Left ventricle myocardium superior (tissue), 1 donor: ENCODE measurements around the gene SYNE2. TPM values are rescaled to one million over a fixed set of nuclear protein-coding genes. Genes with fewer than 3 reads are reported as not detected.
"Not testable (repeated sequence)": the region's sequence is repeated elsewhere in the genome, so short reads cannot be mapped to it uniquely, and the experiment has no call there.

ENCODE experiments used
- ATAC-seq: fragments of 200-7000 bp; cut with Tn5 transposase; one replicate; pipeline ENCODE4 v1.9.1; 2020; ENCODE audit warnings: mild to moderate bottlenecking, moderate library complexity
- DNase-seq: peaks from one replicate; pipeline ENCODE4 v3.0.0-alpha.2; 2020
- intact Hi-C: fragments of 100-400 bp; cut with micrococcal nuclease; formaldehyde crosslinking; loops from one replicate; pipeline ENCODE4 v1.11.0; 2022
- total RNA-seq: library from RNA; stranded (reverse); fragmentation: NEBNext Ultra II Directional; extraction: Animal tissue kit (Norgen Biotek cat#: 25700); gene quantifications from one replicate; pipeline ENCODE4 v1.2.1, GENCODE V29; 2021
- donor health status: DM: no; HTN: yes; CAD: no; lungs with severe emphysema.

SYNE2 gene
- total RNA-seq, 1 donor from 2014 or later, result 259 TPM

DNA sequence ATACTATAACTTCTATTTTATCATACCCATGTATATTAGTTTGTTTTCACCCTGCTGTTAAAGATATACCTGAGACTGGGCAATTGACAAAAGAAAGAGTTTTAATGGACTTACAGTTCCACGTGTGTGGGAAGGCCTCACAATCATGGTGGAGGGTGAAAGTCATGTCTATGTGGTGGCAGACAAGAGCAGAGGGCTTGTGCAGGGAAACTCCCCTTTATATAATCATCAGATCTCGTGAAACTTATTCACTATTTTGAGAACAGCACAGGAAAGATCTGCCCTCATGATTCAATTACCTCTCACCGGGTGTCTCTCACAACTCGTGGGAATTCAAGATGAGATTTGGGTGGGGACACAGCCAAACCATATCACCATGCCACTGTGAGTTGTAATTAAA is 135.8 kb downstream of the SYNE2 start:
- intact Hi-C loops, result no loop called here
- ATAC-seq (no peak), DNase-seq (no peak)

DNA sequence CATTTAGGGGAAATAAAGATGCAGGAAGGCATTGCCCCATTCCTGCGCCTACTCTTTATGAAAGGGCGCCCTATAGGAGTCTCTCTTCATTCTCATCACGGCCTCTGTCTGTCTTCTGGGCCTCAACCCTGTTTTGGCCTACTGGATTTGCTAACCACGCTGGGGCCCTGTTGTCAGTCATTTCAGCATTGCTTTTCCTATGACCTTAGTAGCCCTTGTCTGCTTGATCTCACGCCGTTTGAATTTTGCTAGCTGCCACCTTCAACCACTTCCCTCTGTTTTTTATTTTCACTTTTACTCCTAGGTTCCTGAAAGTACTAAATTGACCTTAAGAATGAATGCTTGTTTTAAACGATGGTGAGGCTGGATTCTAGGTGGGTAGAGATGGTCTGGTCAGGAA is 139.0 kb downstream of the SYNE2 start:
- DNase-seq (no peak), ATAC-seq (no peak)
- intact Hi-C loops, result no loop called here

GRCh38 chr14:63992858-63993257 is 140.1 kb downstream of the SYNE2 start:
- ATAC-seq (no peak), DNase-seq (no peak)
- intact Hi-C loops, result no loop called here

DNA sequence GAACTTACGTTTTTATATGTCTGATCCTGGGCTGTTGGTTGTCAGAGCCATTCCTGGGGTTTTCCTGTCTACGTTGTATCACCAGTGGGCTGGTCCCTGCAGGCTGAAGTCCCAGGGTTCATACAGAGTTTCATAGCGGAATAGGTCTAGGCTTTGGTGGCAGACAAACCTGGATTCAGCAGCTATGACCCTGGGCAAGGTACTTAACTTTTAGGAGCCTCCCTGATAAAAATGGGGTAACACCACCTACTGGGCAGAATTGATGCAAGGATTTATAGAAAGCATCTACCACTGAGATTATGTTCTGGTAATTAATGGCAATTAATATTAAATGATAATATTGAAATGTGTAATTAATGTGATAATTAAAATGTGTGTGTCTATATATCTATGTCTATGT is 141.2 kb downstream of the SYNE2 start:
- intact Hi-C loops, result no loop called here
- DNase-seq (no peak), ATAC-seq (no peak)

GRCh38 chr14:63995285-63995684 is 142.5 kb downstream of the SYNE2 start:
- DNase-seq (no peak), ATAC-seq (no peak)
- intact Hi-C loops, result no loop called here

DNA sequence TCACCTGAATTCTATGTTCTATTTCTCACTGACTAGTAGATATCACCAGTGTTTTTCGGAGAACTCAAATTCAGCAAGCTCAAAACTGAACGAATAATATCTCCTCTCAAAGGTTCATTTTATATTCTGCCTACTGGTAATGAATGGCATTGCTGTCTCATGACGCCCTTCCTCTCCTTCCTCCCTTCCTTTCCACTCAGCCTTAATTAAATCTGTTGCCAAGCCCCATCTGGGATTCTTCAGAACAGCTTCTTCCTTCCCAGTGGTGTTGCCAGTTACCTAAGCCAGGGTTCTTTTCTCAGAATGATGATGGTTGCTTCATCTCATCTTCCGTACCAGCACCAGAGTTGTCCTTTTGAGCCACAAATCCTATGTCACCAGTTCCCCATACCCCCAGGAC is 143.2 kb downstream of the SYNE2 start:
- intact Hi-C loops, result no loop called here
- ATAC-seq, result no peak
- DNase-seq, result no peak

GRCh38 chr14:63996625-63997220 is 143.9 kb downstream of the SYNE2 start:
- intact Hi-C loops, result no loop called here
- DNase-seq, result no peak
- no peak for ATAC-seq

DNA sequence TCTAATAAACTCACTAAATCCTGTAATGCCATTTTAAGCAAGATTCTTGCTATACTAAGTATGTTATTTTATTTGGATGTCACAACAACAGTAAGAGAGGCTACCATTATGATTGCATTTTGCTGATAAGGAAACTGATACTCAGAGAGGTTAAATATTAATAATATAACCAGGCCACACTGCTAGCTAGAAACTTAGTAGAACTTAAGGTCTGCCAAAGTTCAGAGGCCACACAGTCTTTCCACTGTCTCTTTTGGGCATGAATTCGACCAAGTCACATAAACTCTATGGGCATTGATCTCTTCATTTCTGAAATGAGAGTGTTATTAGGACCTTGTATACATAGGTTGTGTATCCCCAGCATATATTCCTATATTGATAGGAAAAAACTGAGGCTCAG is 147.9 kb downstream of the SYNE2 start:
- ATAC-seq, result no peak
- DNase-seq, result no peak
- intact Hi-C loops, result no loop called here

DNA sequence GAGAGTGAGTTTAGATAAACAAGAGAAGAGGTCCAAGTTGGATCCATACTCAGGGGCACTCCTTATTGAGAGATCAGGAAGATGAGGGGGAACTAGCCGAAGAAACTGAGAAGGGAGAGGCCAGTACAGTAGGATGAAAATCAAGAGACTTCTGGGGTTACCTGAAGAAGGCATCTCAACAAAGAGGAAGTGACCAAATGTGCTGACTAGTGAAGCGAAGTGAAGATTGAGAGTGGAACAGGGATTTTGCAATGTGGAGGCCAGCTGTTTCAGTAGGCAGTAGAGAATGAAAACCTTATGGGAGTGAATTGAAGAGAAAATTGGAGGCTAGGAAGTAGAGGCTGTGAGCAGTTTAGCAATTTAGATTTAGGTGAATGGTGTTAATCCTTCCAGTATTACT is 153.0 kb downstream of the SYNE2 start:
- ATAC-seq (no peak), DNase-seq (no peak)
- intact Hi-C loops, result no loop called here

GRCh38 chr14:64008016-64008415 is 155.2 kb downstream of the SYNE2 start:
- ATAC-seq (no peak), DNase-seq (no peak)
- intact Hi-C loops, result no loop called here

GRCh38 chr14:64012003-64012402 is 159.2 kb downstream of the SYNE2 start:
- intact Hi-C loops, result no loop called here
- ATAC-seq, result no peak
- no peak for DNase-seq

DNA sequence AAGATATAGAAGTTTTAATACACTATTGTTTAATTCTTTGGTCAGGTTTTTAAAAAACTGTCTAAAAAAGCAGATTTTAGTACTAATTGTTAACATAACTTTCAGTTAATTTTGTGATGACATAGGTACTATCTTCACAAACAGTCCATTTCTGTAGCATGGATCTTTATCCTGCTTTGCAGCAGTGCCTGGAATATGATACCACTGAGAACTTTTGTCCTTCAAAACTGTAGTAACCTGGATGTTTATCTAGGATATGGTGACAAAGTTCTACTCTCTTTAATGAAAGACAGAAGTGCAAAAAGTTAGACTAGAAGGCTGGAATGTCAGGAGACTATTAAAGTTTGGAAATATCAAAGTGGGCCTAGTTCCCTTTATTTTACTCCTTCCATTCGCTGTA is 159.9 kb downstream of the SYNE2 start:
- DNase-seq (no peak), ATAC-seq (no peak)
- intact Hi-C loops, result no loop called here

GRCh38 chr14:64025479-64025878 is 172.7 kb downstream of the SYNE2 start:
- intact Hi-C loops, result no loop called here
- ATAC-seq (no peak), DNase-seq (no peak)

DNA sequence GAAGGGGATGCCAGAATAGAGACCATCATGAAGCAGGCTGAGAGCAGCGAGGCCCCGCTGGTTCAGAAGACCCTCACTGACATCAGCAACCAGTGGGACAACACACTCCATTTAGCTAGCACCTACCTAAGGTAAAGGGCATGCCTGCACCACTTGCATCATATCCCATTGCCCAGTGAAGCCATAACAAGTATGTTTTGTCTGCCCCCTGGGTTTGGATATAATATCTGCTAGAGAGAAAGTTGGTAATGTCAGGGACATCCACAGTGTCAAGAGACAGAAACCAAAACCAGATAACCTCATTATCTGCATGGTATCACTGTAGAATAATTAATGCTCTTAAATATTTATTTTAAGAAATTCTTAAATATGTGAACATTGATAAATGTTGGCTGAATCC is 173.8 kb downstream of the SYNE2 start:
- DNase-seq (no peak), ATAC-seq (no peak)
- intact Hi-C loops, result no loop called here

GRCh38 chr14:64035143-64035542 is 182.3 kb downstream of the SYNE2 start:
- ATAC-seq, result no peak
- no peak for DNase-seq
- intact Hi-C loops, result no loop called here

DNA sequence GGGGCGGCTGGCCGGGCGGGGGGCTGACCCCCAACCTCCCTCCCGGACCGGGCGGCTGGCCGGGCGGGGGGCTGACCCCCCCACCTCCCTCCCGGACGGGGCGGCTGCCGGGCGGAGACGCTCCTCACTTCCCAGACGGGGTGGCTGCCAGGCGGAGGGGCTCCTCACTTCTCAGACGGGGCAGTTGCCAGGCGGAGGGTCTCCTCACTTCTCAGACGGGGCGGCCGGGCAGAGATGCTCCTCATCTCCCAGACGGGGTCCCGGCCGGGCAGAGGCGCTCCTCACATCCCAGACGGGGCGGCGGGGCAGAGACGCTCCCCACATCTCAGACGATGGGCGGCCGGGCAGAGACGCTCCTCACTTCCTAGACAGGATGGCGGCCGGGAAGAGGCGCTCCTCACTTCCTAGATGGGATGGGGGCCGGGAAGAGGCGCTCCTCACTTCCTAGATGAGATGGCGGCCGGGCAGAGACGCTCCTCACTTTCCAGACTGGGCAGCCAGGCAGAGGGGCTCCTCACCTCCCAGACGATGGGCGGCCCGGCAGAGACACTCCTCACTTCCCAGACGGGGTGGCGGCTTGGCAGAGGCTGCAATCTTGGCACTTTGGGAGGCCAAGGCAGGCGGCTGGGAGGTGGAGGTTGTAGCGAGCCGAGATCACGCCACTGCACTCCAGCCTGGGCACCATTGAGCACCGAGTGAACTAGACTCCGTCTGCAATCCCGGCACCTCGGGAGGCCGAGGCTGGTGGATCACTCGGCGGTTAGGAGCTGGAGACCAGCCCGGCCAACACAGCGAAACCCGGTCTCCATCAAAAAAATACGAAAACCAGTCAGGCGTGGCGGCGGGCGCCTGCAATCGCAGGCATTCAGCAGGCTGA is 185.3 kb downstream of the SYNE2 start:
- ATAC-seq, intact Hi-C loops, DNase-seq: not testable (repeated sequence)

GRCh38 chr14:64038841-64039542 is 186.2 kb downstream of the SYNE2 start:
- intact Hi-C loops, result no loop called here
- DNase-seq (no peak), ATAC-seq (no peak)

DNA sequence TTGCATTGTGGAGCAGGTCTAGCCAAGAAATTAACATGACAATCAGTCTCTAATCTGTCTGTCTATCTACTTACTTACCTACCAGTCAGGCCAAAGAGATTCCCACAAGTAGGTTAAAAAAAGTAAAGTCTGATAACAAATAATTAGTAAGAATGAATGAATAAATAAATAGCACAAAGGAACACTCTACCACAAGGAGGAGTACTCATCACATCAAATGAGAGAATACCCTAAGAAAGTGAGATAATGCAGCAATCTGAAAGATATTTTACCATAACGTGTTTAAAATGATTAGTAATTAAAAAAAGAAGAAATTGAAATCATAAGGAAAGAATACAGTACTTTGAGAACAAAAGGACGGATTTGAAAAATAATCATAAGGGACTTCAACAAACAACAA is 187.2 kb downstream of the SYNE2 start:
- no peak for DNase-seq
- ATAC-seq, result no peak
- intact Hi-C loops, result no loop called here

GRCh38 chr14:64043296-64043695 is 190.5 kb downstream of the SYNE2 start:
- DNase-seq, intact Hi-C loops, ATAC-seq: not testable (repeated sequence)

GRCh38 chr14:64045091-64045490 is 192.3 kb downstream of the SYNE2 start:
- intact Hi-C loops, result no loop called here
- ATAC-seq, result no peak

More at GRCh38 chr14:64045091-64045490, 192.3 kb downstream of the SYNE2 start:
- no peak for DNase-seq
